ENCODE measurements around the gene CDR2L.

The CDR2L gene

GRCh38 chr17:75046407-75047289, 59.2 kb downstream of the CDR2L start, which contains the start of the genes ATP5PD and KCTD2:
Gene ATP5PD (minus strand): TSS chr17:75046969. CDS start chr17:75042650, 4,319 bp downstream.
Gene KCTD2 (plus strand): TSS chr17:75047225. CDS start chr17:75047251, 26 bp downstream.
- DNase-seq: peak; percentile 96

DNA sequence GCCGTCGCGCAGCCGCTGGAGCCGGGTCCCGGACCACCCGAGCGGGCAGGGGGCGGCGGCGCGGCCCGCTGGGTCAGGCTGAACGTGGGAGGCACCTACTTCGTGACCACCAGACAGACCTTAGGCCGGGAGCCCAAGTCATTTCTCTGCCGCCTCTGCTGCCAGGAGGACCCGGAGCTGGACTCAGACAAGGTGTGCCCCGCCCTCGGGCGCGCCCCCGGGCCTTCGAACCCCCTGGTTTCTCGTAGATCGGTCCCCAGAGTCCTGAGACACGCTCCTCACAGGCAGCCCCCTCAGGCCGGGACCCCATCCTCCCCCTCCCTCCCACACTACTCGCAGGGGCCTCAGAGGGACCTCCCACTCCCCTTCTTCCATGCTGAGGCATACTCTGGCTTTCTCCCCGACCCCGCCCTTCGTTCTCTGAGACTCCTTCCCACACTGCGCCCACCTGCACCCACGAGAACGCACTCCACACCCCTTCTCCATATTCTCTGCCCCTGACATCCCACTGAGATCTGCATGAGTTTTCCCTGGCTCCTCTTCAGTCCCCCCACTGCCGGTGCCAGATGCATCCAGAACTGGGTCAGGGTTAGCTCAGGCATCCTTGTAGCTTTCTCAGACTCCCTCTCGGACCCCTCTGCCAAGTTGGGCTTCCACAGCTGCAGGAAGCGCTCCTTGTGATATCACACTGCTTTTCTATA, 60.1 kb downstream of the CDR2L start:
- DNase-seq: peak; percentile 28 to 38

DNA sequence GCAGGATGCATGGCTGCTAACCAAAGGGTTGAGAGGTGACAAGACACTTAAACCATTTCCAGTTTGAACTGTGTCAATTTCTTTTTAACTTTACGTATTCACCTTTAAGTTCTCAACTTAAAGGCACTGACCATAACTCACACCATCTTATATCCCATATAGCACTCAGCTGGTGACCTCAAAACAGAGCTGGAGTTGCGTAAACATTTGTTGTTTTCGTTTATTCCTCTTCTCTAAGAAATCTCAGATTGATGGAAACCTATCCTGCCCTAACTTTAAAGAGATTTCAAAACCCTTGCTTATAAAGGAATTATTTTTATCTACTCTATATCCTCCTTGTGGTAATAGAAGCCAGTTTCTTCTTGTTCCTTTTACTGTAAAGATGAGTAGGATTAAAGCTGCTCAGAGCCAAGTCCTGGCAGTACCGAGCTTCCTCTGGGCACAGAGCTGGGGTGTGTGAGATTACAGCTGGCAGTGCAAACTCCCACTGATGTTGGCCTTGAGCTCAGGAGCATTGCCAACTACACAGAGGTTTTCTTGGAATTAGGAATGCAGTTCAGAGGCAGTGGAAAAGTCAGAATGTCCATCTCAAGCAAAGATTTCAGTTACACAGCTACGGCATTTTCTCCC, 60.9 kb downstream of the CDR2L start:
- DNase-seq: no peak

DNA sequence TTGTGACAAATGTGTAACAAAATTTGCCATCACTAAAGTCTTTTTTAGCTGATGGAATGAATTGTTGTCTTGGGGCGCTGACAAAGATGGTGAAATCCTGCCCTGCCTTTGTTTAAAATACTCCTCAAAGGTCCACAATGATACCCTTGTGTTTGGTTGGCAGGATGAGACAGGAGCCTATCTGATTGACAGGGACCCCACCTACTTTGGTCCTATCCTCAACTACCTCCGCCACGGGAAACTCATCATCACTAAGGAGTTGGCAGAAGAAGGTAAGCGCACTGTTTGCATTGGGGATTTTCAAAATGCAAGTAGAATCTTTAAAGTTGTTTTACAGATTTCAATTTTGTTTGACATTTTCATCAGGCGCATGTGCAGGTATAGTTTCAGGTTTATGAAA, 61.6 kb downstream of the CDR2L start:
- no peak for DNase-seq

- no peak for DNase-seq
These were observed 62.3 kb downstream of the CDR2L start for GRCh38 chr17:75049706-75050105.

DNA sequence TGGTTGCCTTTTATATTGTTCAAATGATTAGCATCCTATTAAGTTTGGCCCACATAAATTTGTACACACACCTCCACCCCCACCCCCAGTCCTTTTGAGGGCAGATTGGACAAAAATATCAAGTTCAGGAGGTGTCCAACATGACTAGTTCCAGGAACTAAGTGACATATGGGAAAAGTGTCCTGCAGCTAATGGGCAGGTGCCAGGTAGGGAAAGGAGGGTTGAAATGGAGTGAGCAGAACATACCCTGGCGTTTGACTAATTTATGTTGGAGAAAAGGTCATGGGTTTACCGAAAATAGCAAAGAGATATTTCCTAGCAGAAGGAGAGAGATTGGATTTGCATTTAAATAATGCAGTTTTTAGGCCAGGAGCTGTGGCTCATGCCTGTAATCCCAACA, 64.5 kb downstream of the CDR2L start:
- no peak for DNase-seq
